Measurements from ENCODE around the gene SNX5. TPM values are rescaled to one million over a fixed set of nuclear protein-coding genes. Genes with fewer than 3 reads are reported as not detected.

SNX5 gene
- total and polyA plus RNA-seq, 2 of the 13 experiments (the other 11 are each of a cell fraction or from before 2014, with no cell fraction given) = 664 to 1,040 TPM

- TF ChIP-seq, protein P1, sequence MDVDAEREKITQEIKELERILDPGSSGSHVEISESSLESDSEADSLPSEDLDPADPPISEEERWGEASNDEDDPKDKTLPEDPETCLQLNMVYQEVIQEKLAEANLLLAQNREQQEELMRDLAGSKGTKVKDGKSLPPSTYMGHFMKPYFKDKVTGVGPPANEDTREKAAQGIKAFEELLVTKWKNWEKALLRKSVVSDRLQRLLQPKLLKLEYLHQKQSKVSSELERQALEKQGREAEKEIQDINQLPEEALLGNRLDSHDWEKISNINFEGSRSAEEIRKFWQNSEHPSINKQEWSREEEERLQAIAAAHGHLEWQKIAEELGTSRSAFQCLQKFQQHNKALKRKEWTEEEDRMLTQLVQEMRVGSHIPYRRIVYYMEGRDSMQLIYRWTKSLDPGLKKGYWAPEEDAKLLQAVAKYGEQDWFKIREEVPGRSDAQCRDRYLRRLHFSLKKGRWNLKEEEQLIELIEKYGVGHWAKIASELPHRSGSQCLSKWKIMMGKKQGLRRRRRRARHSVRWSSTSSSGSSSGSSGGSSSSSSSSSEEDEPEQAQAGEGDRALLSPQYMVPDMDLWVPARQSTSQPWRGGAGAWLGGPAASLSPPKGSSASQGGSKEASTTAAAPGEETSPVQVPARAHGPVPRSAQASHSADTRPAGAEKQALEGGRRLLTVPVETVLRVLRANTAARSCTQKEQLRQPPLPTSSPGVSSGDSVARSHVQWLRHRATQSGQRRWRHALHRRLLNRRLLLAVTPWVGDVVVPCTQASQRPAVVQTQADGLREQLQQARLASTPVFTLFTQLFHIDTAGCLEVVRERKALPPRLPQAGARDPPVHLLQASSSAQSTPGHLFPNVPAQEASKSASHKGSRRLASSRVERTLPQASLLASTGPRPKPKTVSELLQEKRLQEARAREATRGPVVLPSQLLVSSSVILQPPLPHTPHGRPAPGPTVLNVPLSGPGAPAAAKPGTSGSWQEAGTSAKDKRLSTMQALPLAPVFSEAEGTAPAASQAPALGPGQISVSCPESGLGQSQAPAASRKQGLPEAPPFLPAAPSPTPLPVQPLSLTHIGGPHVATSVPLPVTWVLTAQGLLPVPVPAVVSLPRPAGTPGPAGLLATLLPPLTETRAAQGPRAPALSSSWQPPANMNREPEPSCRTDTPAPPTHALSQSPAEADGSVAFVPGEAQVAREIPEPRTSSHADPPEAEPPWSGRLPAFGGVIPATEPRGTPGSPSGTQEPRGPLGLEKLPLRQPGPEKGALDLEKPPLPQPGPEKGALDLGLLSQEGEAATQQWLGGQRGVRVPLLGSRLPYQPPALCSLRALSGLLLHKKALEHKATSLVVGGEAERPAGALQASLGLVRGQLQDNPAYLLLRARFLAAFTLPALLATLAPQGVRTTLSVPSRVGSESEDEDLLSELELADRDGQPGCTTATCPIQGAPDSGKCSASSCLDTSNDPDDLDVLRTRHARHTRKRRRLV (CRISPR knock-in tag; IDR thresholded peaks at IDR 0.05) = peak; percentile 14; the same call in 1 of the 2 replicates
- TF ChIP-seq PRMT3 (CRISPR knock-in tag; IDR thresholded peaks at IDR 0.05; ENCODE audit: borderline replicate concordance, low read depth) (no peak), ZNF781 (CRISPR knock-in tag; IDR thresholded peaks at IDR 0.05; ENCODE audit: borderline replicate concordance, not compliant biosample characterization) (peak; percentile 14), ZBTB33 (CRISPR knock-in tag; IDR thresholded peaks at IDR 0.05) (peak; percentile 52; the same call in 1 of the 2 replicates), TFAP4 (IDR thresholded peaks at IDR 0.05; ENCODE audit: borderline replicate concordance, low read depth) (peak; percentile 94), SAP130 (CRISPR knock-in tag; IDR thresholded peaks at IDR 0.05; ENCODE audit: low read depth) (peak; percentile 33; the same call in 1 of the 2 replicates), GFI1 (CRISPR knock-in tag; IDR thresholded peaks at IDR 0.05; ENCODE audit: borderline replicate concordance) (peak; percentile 45; the same call in 1 of the 2 replicates), ZNF816 (CRISPR knock-in tag; IDR thresholded peaks at IDR 0.05; ENCODE audit: borderline replicate concordance) (no peak), DPF2 (CRISPR knock-in tag; IDR thresholded peaks at IDR 0.05; ENCODE audit: borderline replicate concordance, low read depth) (no peak), ZNF772 (CRISPR knock-in tag; IDR thresholded peaks at IDR 0.05) (peak; percentile 62; the same call in 1 of the 2 replicates), ZNF766 (CRISPR knock-in tag; IDR thresholded peaks at IDR 0.05; ENCODE audit: borderline replicate concordance) (peak; percentile 95), ZNF124 (CRISPR knock-in tag; IDR thresholded peaks at IDR 0.05) (peak; percentile 60; the same call in 1 of the 2 replicates), CEBPG (CRISPR knock-in tag; IDR thresholded peaks at IDR 0.05) (peak; percentile 53), POLR2G (IDR thresholded peaks at IDR 0.05; ENCODE audit: low read depth, low read length) (peak; percentile 43), MED8 (CRISPR knock-in tag; IDR thresholded peaks at IDR 0.05; ENCODE audit: insufficient replicate concordance) (peak; percentile 54), MEIS1 (CRISPR knock-in tag; IDR thresholded peaks at IDR 0.05; ENCODE audit: borderline replicate concordance) (no peak), POLR2AphosphoS2 (IDR thresholded peaks at IDR 0.05; ENCODE audit: low read depth, low read length) (peak; percentile 72; the same call in 1 of the 2 replicates)
- TF ChIP-seq, protein P2, sequence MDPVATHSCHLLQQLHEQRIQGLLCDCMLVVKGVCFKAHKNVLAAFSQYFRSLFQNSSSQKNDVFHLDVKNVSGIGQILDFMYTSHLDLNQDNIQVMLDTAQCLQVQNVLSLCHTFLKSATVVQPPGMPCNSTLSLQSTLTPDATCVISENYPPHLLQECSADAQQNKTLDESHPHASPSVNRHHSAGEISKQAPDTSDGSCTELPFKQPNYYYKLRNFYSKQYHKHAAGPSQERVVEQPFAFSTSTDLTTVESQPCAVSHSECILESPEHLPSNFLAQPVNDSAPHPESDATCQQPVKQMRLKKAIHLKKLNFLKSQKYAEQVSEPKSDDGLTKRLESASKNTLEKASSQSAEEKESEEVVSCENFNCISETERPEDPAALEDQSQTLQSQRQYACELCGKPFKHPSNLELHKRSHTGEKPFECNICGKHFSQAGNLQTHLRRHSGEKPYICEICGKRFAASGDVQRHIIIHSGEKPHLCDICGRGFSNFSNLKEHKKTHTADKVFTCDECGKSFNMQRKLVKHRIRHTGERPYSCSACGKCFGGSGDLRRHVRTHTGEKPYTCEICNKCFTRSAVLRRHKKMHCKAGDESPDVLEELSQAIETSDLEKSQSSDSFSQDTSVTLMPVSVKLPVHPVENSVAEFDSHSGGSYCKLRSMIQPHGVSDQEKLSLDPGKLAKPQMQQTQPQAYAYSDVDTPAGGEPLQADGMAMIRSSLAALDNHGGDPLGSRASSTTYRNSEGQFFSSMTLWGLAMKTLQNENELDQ (CRISPR knock-in tag; IDR thresholded peaks at IDR 0.05; ENCODE audit: borderline replicate concordance) = 0 out of 2 replicates have a peak, but pooled peaks have one; percentile 7
Observed at GRCh38 chr20:17938871-17939619, 29.5 kb downstream of the SNX5 start (continued).
